ENCODE measurements around the gene KDM8. TPM values are rescaled to one million over a fixed set of nuclear protein-coding genes. Genes with fewer than 3 reads are reported as not detected.
A peak's percentile ranks its signal among the peaks of the same experiment; 100 is the strongest.

Gene KDM8
- 10 to 100 TPM in 1 of 2 experiments, 1 to 10 TPM in 1; 9.9 to 12.2 TPM for total RNA-seq

- H3K4me3 Mint-ChIP-seq = peak within 1 kb of the TSS; percentile 92
- H3K9me3 Mint-ChIP-seq = peaks cover 10% of the 10 kb centered on the region
- H3K4me1 Mint-ChIP-seq = peaks cover 40% of the 10 kb centered on the region
- H3K27me3 Mint-ChIP-seq = no peaks in the 10 kb centered on the region
- peak within 1 kb of the TSS; percentile 100 for H3K27ac Mint-ChIP-seq
- H3K36me3 Mint-ChIP-seq = peaks cover 7% of the 10 kb centered on the region
- peak; percentile 100 for DNase-seq
These were observed at the start of gene KDM8 for GRCh38 chr16:27203507-27204311. KDM8 (plus strand) TSS chr16:27203526; CDS start chr16:27210124, 6,598 bp downstream.

GRCh38 chr16:27154705-27155521 is 48.4 kb upstream of the KDM8 start:
- H3K4me1 Mint-ChIP-seq = peaks cover 8% of the 10 kb centered on the region
- peaks cover 1% of the 10 kb centered on the region for H3K36me3 Mint-ChIP-seq
- peak overlapping the region; percentile 47 for H3K27ac Mint-ChIP-seq
- no peaks in the 10 kb centered on the region for H3K27me3 Mint-ChIP-seq
- H3K4me3 Mint-ChIP-seq = no peak overlapping the region
- DNase-seq = peak; percentile 67
- peaks cover 3% of the 10 kb centered on the region for H3K9me3 Mint-ChIP-seq

- Mint-ChIP-seq H3K9me3 (peaks cover 3% of the 10 kb centered on the region), H3K27me3 (no peaks in the 10 kb centered on the region), H3K4me3 (no peak overlapping the region), H3K4me1 (peaks cover 8% of the 10 kb centered on the region), H3K36me3 (peaks cover 1% of the 10 kb centered on the region), H3K27ac (no peak overlapping the region)
- DNase-seq = no peak
These were observed 46.7 kb upstream of the KDM8 start for GRCh38 chr16:27156579-27156978.

DNA sequence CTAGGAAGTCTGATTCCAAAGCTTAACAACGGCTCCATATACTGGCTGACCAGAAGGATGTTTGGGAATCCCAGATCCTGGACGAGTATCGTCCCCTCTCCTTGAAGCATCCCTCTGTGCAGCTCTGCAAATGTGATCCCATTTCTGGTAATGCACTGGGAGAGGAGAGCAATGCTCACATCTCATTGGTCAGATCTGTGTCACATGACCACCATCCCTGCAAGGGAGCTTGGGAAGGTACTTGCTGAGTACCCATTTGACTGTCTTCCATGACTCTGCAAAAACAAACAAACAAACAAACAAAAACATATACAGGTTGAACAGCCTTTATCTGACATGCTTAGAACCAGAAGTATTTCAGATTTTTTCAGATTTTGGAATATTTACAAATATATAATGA is 41.9 kb upstream of the KDM8 start:
- Mint-ChIP-seq H3K27me3 (no peaks in the 10 kb centered on the region), H3K27ac (no peak overlapping the region), H3K4me1 (peaks cover 4% of the 10 kb centered on the region), H3K36me3 (peaks cover 1% of the 10 kb centered on the region), H3K4me3 (no peak overlapping the region), H3K9me3 (peaks cover 12% of the 10 kb centered on the region)
- DNase-seq = no peak

GRCh38 chr16:27164352-27164751 is 39.0 kb upstream of the KDM8 start:
- H3K36me3 Mint-ChIP-seq = no peaks in the 10 kb centered on the region
- H3K4me3 Mint-ChIP-seq = no peak overlapping the region
- DNase-seq = no peak
- H3K27me3 Mint-ChIP-seq = no peaks in the 10 kb centered on the region
- H3K4me1 Mint-ChIP-seq = peaks cover 13% of the 10 kb centered on the region
- no peak overlapping the region for H3K27ac Mint-ChIP-seq
- peaks cover 10% of the 10 kb centered on the region for H3K9me3 Mint-ChIP-seq

- no peak overlapping the region for H3K27ac Mint-ChIP-seq
These were observed 37.8 kb upstream of the KDM8 start for GRCh38 chr16:27165576-27165975.

GRCh38 chr16:27168790-27169189 is 34.5 kb upstream of the KDM8 start:
- peaks cover 9% of the 10 kb centered on the region for H3K36me3 Mint-ChIP-seq
- peaks cover 10% of the 10 kb centered on the region for H3K9me3 Mint-ChIP-seq
- H3K27ac Mint-ChIP-seq = peak overlapping the region; percentile 70
- no peak overlapping the region for H3K4me3 Mint-ChIP-seq
- no peak for DNase-seq
- peaks cover 44% of the 10 kb centered on the region for H3K4me1 Mint-ChIP-seq
- no peaks in the 10 kb centered on the region for H3K27me3 Mint-ChIP-seq

More at GRCh38 chr16:27165576-27165975, 37.8 kb upstream of the KDM8 start:
- Mint-ChIP-seq H3K9me3 (peaks cover 10% of the 10 kb centered on the region), H3K4me1 (peaks cover 26% of the 10 kb centered on the region), H3K36me3 (no peaks in the 10 kb centered on the region), H3K4me3 (no peak overlapping the region), H3K27me3 (no peaks in the 10 kb centered on the region)
- no peak for DNase-seq

DNA sequence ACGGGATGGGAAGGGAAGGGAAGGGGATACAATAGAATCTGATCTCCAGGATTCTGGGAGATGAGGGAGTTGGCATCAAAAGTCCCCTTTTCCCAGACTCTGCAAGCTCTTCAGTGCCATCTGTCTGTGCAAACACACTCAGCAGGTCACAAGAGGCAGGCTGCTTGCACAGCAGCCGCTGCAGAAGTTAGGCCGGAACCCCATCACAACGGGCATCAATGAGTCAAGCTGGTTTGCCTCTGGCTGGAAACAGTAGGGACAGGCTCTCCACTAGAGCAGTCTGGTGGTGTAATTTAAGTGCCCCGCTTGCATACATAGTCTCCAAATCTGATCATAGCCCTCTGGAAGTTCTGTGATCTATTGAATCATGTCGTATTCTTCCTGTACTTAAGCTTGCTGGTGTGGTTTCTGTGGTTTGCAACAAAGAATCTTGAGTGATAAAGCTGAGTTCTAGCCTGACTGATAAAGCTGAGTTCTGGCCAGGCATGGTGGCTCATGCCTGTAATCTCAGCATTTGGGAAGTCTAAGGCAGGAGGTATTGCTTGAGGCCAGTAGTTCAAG is 33.7 kb upstream of the KDM8 start:
- Mint-ChIP-seq H3K27ac (peak overlapping the region; percentile 70), H3K36me3 (peaks cover 9% of the 10 kb centered on the region), H3K4me3 (peak overlapping the region; percentile 13)

GRCh38 chr16:27171584-27171983 is 31.7 kb upstream of the KDM8 start:
- Mint-ChIP-seq H3K36me3 (peaks cover 9% of the 10 kb centered on the region), H3K4me1 (peaks cover 57% of the 10 kb centered on the region), H3K4me3 (no peak overlapping the region), H3K27ac (no peak overlapping the region), H3K9me3 (peaks cover 10% of the 10 kb centered on the region), H3K27me3 (no peaks in the 10 kb centered on the region)
- no peak for DNase-seq

More for the DNA sequence above, 33.7 kb upstream of the KDM8 start:
- Mint-ChIP-seq H3K9me3 (peaks cover 10% of the 10 kb centered on the region), H3K4me1 (peaks cover 52% of the 10 kb centered on the region), H3K27me3 (no peaks in the 10 kb centered on the region)
- peak; percentile 76 for DNase-seq

DNA sequence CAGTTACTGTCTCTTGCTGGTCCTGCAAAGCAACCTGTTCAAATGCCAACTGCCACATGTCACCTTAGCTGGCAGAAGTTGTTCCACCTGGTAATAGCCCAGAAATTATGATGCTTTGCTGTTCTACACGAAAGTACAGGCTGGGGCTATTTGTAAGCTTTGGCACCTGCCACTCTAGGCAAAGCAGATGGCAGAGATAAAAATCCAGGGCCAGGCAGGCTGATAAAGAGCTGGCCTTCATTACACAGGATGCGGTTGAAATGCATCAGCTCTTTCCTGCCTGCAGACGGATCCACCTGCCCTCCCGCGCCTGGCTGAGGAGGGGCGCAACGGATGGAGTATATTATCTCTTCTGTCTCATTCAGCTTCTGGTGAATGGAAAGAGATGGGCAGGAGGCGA is 29.3 kb upstream of the KDM8 start:
- Mint-ChIP-seq H3K4me1 (peaks cover 61% of the 10 kb centered on the region), H3K4me3 (no peak overlapping the region), H3K9me3 (peaks cover 10% of the 10 kb centered on the region), H3K27ac (peak overlapping the region; percentile 80), H3K27me3 (no peaks in the 10 kb centered on the region), H3K36me3 (peaks cover 9% of the 10 kb centered on the region)
- DNase-seq = peak; percentile 57

- H3K27ac Mint-ChIP-seq = no peak overlapping the region
- no peaks in the 10 kb centered on the region for H3K27me3 Mint-ChIP-seq
- peaks cover 9% of the 10 kb centered on the region for H3K36me3 Mint-ChIP-seq
- H3K9me3 Mint-ChIP-seq = peaks cover 10% of the 10 kb centered on the region
- peaks cover 64% of the 10 kb centered on the region for H3K4me1 Mint-ChIP-seq
- DNase-seq = no peak
- H3K4me3 Mint-ChIP-seq = no peak overlapping the region
These were observed 28.5 kb upstream of the KDM8 start for GRCh38 chr16:27174798-27175197.

DNA sequence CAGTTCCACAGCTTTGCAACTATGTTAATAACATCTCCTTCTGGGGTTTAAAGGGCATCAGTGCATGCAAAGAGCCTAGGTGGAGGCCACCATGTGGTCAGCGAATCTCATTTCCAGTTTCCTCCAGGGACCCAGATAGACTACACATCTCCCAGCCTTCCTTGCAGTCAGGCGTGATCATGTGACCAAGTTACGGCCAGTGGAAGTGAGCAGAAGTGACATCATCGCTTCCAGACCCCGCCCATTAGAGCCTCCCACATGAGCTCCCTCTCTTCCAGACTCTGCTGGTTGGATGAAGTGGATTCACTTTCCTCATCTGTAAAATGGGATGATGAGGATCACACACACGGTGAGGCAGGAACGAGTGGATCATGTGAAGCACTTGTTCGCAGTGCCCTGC is 27.4 kb upstream of the KDM8 start:
- H3K4me3 Mint-ChIP-seq = no peak overlapping the region

DNA sequence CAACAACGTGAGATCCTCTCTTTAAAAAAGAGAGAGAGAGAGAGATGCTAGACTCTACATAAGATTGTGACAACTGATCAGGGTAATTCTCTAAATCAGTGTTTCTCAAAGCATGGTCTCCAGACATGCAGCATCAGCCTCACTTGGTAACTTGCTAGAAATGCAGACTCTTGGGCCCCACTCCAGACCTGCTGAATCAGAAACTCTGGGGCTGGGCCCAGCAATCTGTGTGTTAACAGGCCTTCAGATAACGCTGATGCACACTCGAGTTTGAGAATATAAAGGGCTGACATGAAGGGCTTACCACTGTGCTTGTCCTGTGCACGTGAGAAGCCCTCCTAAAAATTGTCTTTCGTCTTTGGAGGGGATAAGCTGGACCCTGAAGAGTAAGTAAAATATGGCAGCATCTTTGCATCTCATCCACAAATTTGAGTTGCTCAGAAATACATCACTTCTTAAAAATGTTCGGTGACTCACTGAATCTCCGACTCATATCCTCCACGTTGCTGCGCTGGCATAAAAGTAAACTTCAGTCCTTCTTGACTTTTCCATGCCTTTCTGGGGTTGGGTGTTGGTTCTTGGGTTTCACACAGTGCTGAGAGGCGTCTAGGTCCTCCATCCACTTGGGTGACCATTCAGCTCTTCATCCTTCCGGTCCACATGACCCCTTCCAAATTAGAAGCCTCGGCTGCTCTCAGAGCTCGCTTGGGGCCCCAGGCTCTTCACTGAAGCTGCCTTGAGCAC is 26.1 kb upstream of the KDM8 start:
- Mint-ChIP-seq H3K4me1 (peaks cover 55% of the 10 kb centered on the region), H3K27ac (peak overlapping the region; percentile 62), H3K36me3 (peaks cover under 1% of the 10 kb centered on the region), H3K27me3 (no peaks in the 10 kb centered on the region), H3K4me3 (no peak overlapping the region), H3K9me3 (peaks cover under 1% of the 10 kb centered on the region)
- peak; percentile 23 for DNase-seq

More for the DNA sequence above, 27.4 kb upstream of the KDM8 start:
- no peak overlapping the region for H3K27ac Mint-ChIP-seq
- peaks cover 9% of the 10 kb centered on the region for H3K36me3 Mint-ChIP-seq
- H3K27me3 Mint-ChIP-seq = no peaks in the 10 kb centered on the region
- H3K9me3 Mint-ChIP-seq = peaks cover 10% of the 10 kb centered on the region
- no peak for DNase-seq
- peaks cover 60% of the 10 kb centered on the region for H3K4me1 Mint-ChIP-seq

GRCh38 chr16:27179500-27180072 is 23.7 kb upstream of the KDM8 start:
- H3K27me3 Mint-ChIP-seq = no peaks in the 10 kb centered on the region
- no peaks in the 10 kb centered on the region for H3K9me3 Mint-ChIP-seq
- H3K4me3 Mint-ChIP-seq = no peak overlapping the region
- no peaks in the 10 kb centered on the region for H3K36me3 Mint-ChIP-seq
- peak; percentile 81 for DNase-seq
- H3K4me1 Mint-ChIP-seq = peaks cover 36% of the 10 kb centered on the region
- peak overlapping the region; percentile 62 for H3K27ac Mint-ChIP-seq

All from activated naive CD8-positive, alpha-beta T cell treated with anti-CD3 and anti-CD28 coated beads for 36 hours (primary cell).